GM21360 (cell line): ENCODE results near the gene PPP2R5C.
A peak's percentile ranks its signal among the peaks of the same experiment; 100 is the strongest.

Source experiments
- ATAC-seq: cut with Tn5 transposase; IDR thresholded peaks from one replicate; pipeline ENCODE4 v1.9.1; 2021; ENCODE audit warnings: mild to moderate bottlenecking, moderate library complexity; ENCODE audit not compliant: unreplicated experiment

PPP2R5C gene

DNA sequence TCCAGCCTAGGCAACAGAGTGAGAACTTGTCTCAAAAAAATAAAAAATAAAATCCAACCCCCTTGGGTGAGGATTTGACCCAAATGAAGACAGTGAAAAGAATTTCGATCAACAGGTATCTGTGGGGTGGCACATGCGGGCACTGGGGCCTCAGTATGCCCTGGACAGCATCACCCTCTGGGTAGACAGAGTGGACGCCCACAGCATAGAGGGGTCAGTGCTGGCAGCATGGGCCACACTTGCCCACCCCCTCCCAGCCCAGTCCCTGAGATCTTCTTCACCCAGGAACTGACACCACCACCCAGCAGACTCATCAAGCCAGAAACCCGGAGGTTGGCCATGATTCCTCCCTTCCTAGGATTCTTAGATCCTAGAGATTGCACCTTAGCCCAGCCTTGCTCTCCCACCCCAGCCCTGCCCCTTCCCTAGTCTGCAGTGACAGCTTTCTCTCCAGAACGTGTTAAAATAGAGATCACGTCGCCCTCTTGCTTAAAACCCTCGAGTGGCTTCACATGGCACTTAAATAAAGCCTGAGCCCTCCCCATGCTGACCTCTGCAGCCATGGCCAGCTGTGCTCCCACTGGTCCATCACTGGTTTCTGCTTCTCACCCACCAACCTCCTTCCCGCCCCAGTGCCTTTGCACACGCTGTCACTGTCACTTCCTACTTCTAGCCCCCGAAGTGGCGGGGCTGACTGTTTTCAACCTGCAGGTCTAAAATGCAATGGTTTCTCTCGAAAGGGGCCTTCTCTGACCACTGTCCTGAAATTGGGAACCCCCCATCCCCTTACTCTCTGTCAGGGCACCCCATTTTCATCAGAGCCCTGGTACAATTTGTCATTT lies 176.6 kb downstream of the PPP2R5C start:
- ATAC-seq = no peak

- ATAC-seq = no peak
Measured at GRCh38 chr14:101939646-101940170, 178.2 kb downstream of the PPP2R5C start.

DNA sequence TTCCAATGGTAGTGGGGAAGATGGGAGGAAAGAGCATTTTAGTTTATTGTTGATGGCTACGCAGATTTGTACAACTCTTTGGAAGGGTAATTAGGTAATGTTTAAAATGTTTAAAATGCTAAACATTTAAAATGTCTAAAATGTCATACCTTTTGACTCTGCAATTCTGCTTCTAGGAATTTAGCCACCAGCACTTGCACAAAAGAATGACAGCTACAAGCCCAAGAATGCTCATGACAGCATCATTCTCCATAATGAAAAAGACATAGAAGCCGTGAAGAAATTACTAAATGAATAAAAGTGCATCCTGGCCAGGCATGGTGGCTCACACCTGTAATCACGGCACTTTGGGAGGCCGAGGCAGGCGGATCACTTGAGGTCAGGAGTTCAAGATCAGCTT lies 182.9 kb downstream of the PPP2R5C start:
- no peak for ATAC-seq

DNA sequence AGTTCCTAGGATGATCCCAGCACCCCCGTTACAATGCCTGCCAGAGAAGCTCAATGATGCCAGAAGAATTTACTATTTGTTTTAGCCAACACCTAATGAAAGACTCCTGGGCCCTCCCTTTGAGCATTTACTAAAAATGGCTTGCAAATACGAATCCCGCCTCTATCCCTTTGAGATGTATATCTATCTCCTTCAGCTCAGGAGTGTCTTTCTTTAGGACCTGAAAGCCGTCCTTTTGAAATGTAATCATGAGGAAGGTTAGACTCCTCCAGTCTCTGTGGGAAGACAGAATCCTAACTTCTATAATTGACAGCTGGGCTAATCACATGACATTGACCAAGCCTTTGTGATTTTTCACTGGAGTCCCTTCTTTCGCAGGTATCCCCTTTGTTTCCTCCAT lies 183.7 kb downstream of the PPP2R5C start:
- ATAC-seq = no peak

GRCh38 chr14:101947577-101947903 lies 186.0 kb downstream of the PPP2R5C start:
- ATAC-seq = peak; percentile 0

GRCh38 chr14:101947904-101948665 lies 186.6 kb downstream of the PPP2R5C start:
- ATAC-seq = peak; percentile 96

DNA sequence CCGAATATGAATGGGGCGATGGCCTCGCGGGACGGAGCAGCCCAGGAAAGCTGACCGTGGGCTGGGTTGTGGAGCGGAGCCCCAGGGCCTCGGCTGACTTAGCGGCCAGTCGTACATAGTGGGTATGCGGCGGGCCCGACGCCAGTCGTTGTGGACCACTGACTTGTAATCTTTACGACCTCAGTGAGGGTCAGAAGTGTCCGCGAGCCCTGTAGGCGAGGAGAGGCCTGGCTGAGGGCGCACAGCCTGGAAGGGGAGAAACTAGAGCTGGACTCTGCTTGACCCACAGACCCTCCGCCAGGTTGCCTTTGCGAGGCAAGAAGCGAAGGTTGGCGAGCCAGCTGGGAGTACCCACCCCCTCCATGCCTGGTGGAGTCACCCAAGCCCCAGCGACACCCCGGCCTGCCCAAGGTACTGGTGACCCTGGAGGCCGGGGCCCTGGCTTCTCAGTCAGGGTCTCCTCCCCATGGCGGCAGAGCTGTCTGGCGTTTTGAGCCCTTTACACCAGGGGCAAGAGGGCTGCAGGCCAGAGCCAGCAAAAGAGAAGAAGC lies 187.2 kb downstream of the PPP2R5C start:
- peak; percentile 3 for ATAC-seq

- no peak for ATAC-seq
Measured at GRCh38 chr14:101950100-101950499, 188.6 kb downstream of the PPP2R5C start.

GRCh38 chr14:101950516-101951215 lies 189.2 kb downstream of the PPP2R5C start:
- ATAC-seq = no peak

DNA sequence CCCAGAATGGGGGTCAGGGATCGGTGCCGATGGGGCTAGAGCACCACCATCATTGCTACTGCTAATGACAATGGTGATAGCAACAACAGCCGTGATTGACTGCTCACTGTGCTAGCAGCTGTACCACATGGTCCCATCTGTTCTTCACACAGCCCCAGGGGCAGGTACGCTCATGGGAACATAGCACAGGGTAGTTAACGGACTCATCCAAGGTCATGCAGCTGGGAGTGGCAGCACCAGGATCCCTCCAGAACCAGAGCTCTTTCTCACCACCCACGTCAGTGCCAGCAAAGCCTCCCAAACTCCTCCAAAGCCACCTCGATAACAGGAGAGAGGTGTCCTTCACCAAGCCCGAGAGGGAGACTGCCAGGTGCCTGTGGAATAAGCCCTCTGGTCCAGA lies 191.6 kb downstream of the PPP2R5C start:
- no peak for ATAC-seq

DNA sequence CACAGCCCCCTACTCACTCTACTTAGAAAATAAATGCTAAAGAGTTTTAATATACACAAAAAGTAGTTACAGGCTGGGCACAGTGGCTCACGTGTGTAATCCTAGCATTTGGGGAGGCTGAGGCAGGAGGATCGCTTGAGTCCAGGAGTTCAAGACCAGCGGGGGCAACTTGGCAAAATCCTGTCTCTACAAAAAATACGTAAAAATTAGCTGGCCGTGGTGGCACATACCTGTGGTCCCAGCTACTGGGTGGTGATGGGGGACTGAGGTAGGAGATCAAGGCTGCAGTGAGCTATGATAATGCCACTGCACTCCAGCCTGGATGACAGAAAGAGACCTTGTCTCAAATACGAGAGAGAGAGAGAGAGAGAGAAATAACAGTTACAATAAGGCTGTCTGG lies 193.0 kb downstream of the PPP2R5C start:
- ATAC-seq = no peak

- ATAC-seq = no peak
Measured at GRCh38 chr14:101955695-101956161, 194.2 kb downstream of the PPP2R5C start.

- no peak for ATAC-seq
Measured at GRCh38 chr14:101956179-101956885, 194.8 kb downstream of the PPP2R5C start.

DNA sequence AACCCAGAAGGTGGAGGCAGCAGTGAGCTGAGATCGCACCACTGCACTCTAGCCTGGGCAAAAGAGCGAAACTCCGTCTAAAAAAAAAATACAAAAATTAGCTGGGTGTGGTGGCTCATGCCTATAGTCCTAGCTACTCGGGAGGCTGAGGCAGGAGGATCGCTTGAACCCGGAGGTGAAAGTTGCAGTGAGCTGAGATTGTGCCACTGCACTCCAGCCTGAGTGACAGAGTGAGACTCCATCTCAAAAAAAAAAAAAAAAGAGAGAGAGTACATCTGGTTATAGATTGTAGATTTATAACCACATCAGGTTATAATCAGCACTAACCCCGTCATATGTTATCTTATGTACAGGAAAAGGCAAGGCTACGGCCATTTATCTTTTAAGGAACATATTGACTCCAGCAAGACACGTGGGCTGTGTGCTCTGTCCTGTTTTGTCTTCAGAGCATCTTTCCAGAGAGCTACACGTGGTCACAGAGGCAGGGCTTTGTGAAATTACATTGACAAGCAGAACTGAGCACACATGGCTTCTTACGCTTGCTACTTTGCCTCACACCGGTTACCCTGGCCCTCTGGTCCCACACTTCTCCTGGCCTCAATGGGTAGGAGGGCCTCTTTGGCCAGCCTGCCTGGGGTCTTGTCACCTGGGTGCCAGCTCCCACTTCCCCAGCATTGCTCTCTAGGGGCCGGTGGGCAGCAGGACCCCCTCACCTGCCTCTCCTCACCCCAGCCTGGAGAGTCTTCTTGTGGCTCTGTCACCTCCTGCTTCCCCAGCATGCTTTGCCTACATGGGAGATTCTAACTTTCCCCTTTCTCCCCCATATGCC lies 196.1 kb downstream of the PPP2R5C start:
- no peak for ATAC-seq

GRCh38 chr14:101958418-101959180 lies 197.1 kb downstream of the PPP2R5C start:
- no peak for ATAC-seq

DNA sequence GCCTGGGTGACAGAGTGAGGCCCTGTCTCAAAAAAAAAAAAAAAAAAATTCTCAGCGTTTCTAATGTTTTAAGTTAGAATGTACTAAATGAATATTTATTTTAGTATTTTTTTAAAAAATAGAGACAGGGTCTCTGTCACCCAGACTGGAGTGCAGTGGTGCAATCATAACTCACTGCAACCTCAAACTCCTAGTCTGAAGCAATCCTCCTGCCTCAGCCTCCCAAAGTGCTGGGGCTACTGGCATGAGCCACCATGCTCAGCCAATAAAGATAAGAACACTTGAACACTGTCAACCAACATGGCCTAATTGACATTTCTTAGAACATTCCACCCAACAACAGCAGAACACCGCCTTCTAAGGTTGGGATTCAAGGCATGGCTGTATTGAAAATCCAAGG lies 197.8 kb downstream of the PPP2R5C start:
- ATAC-seq = no peak

DNA sequence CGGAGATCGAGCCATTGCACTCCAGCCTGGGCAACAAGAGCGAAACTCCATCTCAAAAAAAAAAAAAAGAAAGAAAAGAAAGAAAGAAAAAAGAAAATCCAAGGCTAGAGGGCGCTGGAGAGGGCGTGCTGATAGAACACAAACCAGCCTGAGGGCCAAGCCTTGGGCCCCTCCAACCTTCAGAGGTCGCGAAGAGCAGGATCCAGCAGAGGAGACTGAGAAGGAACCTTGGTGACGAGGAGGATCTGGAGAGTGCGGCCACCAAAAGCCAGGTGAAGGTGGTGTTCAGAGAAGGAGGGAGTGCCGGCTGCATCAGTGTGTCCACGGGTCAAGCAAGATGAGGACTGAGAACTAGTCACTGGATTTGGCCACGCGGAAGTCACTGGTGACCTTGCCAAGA lies 198.7 kb downstream of the PPP2R5C start:
- no peak for ATAC-seq

DNA sequence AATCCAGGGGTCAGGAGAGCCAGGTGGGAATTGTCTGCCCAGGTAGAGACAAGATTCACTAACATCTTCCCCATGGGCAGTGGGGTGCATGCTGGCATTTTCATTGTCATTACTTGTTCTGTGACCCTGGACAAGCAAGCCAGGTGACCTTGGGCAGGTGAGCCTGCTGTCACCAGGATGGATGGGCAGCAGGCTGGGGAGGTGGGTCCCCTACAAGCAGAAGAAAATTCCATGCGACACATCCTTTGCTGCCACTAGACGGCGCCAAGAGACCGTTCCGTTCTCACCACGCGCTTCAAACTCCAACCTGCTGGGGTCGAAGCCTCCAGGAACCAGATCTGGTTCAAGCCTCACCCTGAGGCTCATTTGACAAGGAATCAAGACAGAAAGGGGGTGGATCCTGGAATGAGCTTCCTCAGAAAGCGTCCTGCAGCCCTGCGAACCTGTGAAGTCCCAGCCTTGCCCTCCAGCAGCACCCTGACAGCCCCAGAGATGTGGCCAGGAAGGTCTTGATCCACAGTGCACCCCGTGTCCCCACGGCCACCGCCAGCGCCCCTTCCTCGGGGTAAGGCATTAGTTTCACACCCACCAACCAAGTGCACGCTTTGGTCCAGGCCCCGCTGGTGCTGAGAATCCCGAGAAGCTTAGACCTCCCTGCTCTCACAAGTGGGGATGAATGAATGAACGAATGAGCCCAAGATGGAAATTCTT lies 199.7 kb downstream of the PPP2R5C start:
- ATAC-seq = no peak
